Measurements from ENCODE around the gene MROH8.

- TF ChIP-seq CTCF (IDR thresholded peaks at IDR 0.05; ENCODE audit: low read length): no peak
- no peak for TF ChIP-seq EZH2 (optimal IDR thresholded peaks at IDR 0.05; ENCODE audit: low read depth, low read length)
Measured at GRCh38 chr20:37179683-37180524, 556 bp upstream of the MROH8 start.
